Activated T-cell treated with anti-CD3 and anti-CD28 coated beads, Interleukin-2, amount 50 U/mL, for 72 hours (primary cell): ENCODE results near the gene SLC25A22. TPM values are rescaled to one million over a fixed set of nuclear protein-coding genes. Genes with fewer than 3 reads are reported as not detected.
A peak's percentile ranks its signal among the peaks of the same experiment; 100 is the strongest.

ENCODE experiments used
- ATAC-seq, 2 donors: fragments of 150-1000 bp; cut with Tn5 transposase; replicated peaks in 1 of 2; 2 replicates each; pipeline ENCODE4 v1.10.0; 2021; ENCODE audit warnings: moderate library complexity in 2 of 2, mild to moderate bottlenecking in 1 of 2
- DNase-seq, 2 donors: peaks; one replicate each; pipeline ENCODE4 v3.0.0; 2021 to 2022; ENCODE audit warnings: mixed read lengths in 1 of 2
- H3K27ac Mint-ChIP-seq: one replicate; pipeline ENCODE4 v1.8.0; 2022; ENCODE audit warnings: mild to moderate bottlenecking, moderate library complexity, mixed read lengths
- H3K27me3 Mint-ChIP-seq: one replicate; pipeline ENCODE4 v1.8.0; 2022; ENCODE audit warnings: low read depth, mixed read lengths
- H3K36me3 Mint-ChIP-seq, 2 donors: one replicate each; pipeline ENCODE4 v1.8.0; 2022; ENCODE audit warnings: mixed read lengths in 2 of 2, mild to moderate bottlenecking in 1 of 2; ENCODE audit not compliant: insufficient read depth in 2 of 2
- H3K4me1 Mint-ChIP-seq: one replicate; pipeline ENCODE4 v1.8.0; 2022; ENCODE audit warnings: low read depth, mixed read lengths
- H3K4me3 Mint-ChIP-seq, 2 donors: one replicate each; pipeline ENCODE4 v1.8.0; 2022; ENCODE audit warnings: mild to moderate bottlenecking in 2 of 2, mixed read lengths in 2 of 2, moderate library complexity in 2 of 2
- H3K9me3 Mint-ChIP-seq, 2 donors: one replicate each; pipeline ENCODE4 v1.8.0; 2022; ENCODE audit warnings: mixed read lengths in 2 of 2
- total RNA-seq, 2 donors: library from RNA; stranded (reverse); gene quantifications; one replicate each; pipeline ENCODE4 v1.2.3, GENCODE V29; 2022

The SLC25A22 gene
- total RNA-seq, 2 donors from 2014 or later: 30.8 to 40.2 TPM

DNA sequence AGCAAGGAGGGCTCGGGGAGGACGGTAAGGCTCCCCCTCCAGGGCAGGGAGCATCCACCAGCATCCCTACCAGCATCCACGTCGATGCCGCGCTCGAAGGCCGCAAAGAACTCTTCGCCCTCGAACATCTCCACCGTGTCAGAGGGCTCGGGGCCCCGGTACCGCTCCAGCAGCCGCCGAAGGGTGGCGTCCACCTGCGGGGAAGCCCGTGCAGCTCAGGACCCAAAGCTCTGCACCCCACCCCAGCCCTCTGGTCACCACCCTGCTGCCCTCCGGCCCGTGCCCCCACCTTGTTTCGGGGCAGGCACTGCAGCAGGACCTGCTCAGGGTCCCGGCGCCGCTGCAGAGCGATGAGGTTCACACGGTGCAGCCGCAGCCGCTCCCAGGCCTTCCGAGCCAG is 2.4 kb upstream of the SLC25A22 start:
- DNase-seq: no peak
- H3K4me3 Mint-ChIP-seq: no peak overlapping the region
- no peak overlapping the region for H3K27ac Mint-ChIP-seq
- no peak for ATAC-seq
- H3K27me3 Mint-ChIP-seq: no peaks in the 10 kb centered on the region
- H3K36me3 Mint-ChIP-seq: peaks cover 0 to 2% of the 10 kb centered on the region in 2 donors
- H3K9me3 Mint-ChIP-seq: no peaks in the 10 kb centered on the region
- H3K4me1 Mint-ChIP-seq: peaks cover 17% of the 10 kb centered on the region

- H3K4me3 Mint-ChIP-seq: no peak overlapping the region
- H3K9me3 Mint-ChIP-seq: no peaks in the 10 kb centered on the region
- ATAC-seq (no peak), DNase-seq (no peak)
- H3K4me1 Mint-ChIP-seq: peaks cover 17% of the 10 kb centered on the region
- no peak overlapping the region for H3K27ac Mint-ChIP-seq
- H3K36me3 Mint-ChIP-seq: peaks cover 0 to 2% of the 10 kb centered on the region in 2 donors
- H3K27me3 Mint-ChIP-seq: no peaks in the 10 kb centered on the region
These were observed 1.7 kb upstream of the SLC25A22 start for GRCh38 chr11:799641-800316.

DNA sequence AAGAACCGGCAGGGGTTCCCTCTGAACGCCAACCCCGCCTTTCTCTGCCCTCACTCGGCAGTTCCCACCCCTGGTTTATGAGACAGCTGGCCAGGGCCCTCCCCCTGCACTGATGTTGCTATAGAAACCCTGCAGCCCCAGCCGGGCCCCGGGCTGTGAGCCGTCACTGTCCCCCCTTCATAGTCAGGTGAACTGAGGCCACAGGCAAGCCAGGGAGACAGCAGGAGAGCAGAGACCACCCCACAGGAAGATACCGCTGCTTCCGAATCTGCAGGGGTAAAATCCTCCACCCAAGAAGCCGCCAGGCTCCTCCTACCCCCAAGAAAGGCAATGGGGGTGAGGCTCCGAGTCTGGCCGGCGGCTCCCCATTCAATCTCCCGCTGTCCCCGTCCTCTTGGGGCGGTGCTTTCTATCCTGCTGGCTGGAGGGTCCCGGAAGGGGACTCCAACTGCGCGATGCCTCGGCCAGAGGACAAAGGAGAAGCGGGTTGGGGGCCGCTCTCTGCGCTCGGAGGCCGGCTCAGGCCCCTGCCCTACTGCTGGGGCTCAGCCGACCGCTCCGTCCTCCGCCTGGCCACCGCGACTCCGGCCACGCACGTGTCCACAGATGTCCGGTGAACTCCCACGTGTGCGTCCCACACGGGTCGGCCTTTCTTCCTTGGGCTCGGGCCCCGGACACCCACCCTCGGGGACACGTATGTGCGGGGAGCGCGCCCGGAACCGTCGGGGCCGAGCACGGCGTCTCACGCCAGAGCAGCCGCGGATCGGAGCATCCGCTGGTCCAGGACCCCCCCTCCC is 587 bp downstream of the SLC25A22 start:
- Mint-ChIP-seq H3K27ac (peak overlapping the region; percentile 78), H3K9me3 (no peaks in the 10 kb centered on the region)

DNA sequence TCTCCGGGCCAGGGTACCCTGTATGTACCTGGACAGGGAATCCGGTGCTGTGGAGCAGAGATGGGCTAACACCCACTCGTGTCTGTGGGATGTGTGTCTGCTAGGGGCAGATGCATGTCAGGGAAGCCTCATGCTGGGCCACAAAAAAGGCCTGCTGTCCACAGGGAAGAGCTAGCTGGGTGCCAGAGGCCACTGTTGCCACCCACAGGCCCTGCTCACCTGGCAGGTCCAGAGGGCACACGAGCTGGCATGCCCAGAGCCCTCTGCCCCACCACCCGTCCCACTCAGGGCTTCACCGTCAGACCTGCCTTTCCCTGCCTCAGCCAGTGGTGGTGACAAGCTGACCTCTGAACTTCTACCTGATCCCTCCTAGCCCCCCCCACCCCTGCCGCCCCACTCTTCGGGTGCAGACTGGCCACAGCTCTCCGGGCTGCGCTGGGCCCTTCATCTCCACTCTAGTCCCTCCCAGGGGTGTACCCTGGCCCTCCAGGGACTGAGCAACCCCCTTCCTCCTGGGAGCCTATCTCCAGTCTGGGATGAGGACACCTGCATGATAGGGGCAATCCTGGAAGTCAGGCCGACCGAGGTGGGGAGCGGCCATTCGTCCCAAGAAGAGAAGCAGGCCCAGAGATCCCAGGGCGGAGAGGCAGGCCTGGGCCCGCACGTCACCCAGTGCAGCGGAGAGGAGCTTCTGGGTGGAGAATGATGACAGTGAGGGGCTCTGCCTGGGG is 1.4 kb downstream of the SLC25A22 start:
- Mint-ChIP-seq H3K36me3 (peaks cover 0 to 2% of the 10 kb centered on the region in 2 donors), H3K27me3 (no peaks in the 10 kb centered on the region)

More for the DNA sequence above, 587 bp downstream of the SLC25A22 start:
- DNase-seq (peak; percentile 78 to 83), ATAC-seq (peak; percentile 50 to 52)
- Mint-ChIP-seq H3K4me1 (peaks cover 17% of the 10 kb centered on the region), H3K36me3 (peaks cover 0 to 2% of the 10 kb centered on the region in 2 donors), H3K4me3 (peak overlapping the region; percentile 78 to 97), H3K27me3 (no peaks in the 10 kb centered on the region)

DNA sequence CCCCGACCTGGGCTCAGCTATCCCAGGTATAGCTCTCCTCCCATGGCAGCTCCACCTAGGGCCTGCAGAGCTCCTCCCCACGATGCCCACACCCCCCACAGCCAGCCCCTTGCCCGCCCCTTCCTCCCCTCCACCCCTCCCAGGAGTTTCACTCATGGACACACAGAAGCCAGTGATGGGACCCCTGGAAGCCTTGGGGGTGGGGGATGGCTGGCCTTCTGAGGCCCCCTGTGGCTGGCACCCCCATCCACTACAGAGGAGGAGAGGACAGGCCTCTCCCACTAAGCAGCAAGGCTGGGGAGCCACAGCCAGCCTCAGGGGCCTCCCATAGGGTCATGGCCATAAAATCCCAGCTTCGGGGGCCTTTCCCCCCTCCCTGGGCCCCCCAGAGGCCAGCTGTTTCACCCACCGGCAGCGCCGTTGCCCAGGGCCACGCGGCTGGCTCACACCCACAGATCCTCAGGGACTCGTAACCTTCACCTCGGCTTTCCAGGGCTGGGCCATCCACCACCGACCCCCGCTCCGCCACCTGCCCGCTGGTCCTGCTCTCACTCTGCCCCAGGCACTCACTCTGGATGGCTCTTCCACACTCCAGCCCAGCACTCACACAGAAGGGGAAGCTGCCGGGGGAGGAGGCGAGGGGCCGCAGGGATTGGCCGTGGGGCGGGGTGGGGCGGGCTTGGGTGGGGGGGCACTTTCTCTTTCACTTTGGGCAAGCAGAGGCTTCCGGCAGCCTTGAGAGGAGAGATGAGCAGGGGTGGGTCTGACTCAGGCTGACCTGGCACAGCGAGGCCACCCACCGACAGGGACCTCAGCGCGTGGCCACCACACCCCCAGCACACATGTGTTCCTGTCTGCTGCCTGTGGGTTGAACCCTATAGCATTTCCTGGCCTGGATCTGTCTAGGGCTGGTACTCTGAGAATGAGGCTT is 2.2 kb downstream of the SLC25A22 start:
- DNase-seq: peak; percentile 85 to 93
- ATAC-seq: peak; percentile 80 to 84
- no peaks in the 10 kb centered on the region for H3K27me3 Mint-ChIP-seq
- peak overlapping the region; percentile 79 for H3K27ac Mint-ChIP-seq
- peaks cover 0 to 1% of the 10 kb centered on the region in 2 donors for H3K36me3 Mint-ChIP-seq
- no peaks in the 10 kb centered on the region for H3K9me3 Mint-ChIP-seq
- H3K4me3 Mint-ChIP-seq: peak overlapping the region; percentile 78 to 97
- H3K4me1 Mint-ChIP-seq: peaks cover 17% of the 10 kb centered on the region

More for the DNA sequence above, 1.4 kb downstream of the SLC25A22 start:
- peak overlapping the region; percentile 78 for H3K27ac Mint-ChIP-seq
- peak overlapping the region; percentile 78 to 97 for H3K4me3 Mint-ChIP-seq
- no peaks in the 10 kb centered on the region for H3K9me3 Mint-ChIP-seq
- ATAC-seq (no peak), DNase-seq (no peak)
- peaks cover 17% of the 10 kb centered on the region for H3K4me1 Mint-ChIP-seq

DNA sequence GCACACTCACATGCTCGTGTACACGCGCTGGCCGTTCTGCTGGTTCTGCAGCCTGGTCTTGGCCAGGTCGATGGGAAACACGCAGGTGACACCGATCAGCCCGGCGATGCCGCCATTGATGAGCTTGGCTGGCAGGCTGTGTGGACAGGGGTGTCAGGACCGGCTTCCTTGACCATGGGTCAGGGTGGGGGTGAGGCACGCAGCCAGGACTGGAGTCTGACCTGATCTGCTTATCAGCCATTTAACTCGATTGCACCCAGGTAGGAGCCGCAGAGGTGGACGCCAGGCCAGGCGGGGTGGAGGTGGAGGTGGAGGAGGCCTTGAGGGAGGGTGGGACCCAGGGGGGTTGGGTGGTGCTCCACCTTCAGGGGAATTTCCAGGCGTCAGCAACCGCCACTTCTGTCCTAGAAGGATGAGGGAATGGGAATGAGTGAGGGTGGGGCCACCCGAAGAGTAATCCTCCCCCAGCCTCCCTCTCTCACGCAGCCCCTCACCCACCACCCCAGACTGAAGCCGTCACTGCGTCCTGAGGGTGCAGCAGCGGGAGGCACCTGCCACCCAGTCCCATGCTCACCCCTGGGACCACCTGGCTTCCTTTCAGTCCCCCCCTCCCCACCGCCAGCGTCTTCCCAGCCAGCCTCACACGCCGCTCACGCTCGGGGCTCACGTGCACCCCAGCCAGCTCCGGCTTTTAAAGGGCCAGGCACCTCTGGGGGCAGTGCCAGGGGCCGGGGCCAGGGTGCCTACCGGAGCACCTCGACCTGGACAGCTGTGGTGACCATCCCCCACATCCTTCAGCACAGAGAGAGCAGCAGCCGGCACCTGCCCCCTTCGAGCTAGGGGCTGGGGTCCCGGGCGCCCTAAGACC is 3.1 kb downstream of the SLC25A22 start:
- DNase-seq (no peak), ATAC-seq (no peak)
- Mint-ChIP-seq H3K27ac (peak overlapping the region; percentile 79), H3K27me3 (no peaks in the 10 kb centered on the region), H3K4me1 (peaks cover 17% of the 10 kb centered on the region), H3K4me3 (peak overlapping the region; percentile 78 to 97), H3K36me3 (peaks cover 0 to 1% of the 10 kb centered on the region in 2 donors), H3K9me3 (no peaks in the 10 kb centered on the region)

DNA sequence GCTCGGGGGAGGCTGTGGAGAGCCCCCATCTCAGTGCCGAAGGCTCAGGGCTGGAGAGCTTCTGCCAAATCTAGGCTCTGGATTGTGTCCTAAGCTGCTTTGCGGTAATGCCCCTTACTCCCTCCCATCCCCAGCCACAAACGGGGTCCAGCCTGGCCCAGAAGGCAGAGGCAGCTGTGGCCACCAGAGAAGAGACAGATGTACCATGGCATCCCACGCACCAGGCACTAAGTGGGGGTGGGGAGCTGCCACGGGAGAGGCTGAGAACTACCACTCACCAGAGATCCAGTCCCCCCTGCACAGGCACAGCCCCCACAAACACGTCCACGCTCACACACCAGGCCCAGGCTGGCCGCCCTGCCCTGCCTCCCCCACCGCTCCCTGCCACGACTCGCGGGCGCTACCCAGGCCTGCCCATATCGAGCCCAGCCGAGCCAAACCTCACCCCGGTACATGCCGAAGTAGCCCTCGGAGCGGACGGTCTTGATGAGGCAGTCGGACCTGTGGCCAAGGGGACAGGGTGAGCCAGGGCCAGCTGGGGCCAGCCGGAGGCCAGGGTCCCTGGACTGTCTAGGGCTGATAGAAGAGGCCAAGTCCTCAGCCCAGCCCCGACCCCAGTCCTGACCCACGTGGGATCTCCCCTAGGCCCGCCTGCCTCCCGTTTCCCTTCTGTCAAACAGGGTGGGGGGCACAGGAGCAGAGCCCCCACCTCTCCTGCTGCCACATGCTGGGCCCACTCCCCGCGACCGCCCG is 3.9 kb downstream of the SLC25A22 start:
- Mint-ChIP-seq H3K9me3 (no peaks in the 10 kb centered on the region), H3K4me1 (peaks cover 17% of the 10 kb centered on the region), H3K27me3 (no peaks in the 10 kb centered on the region), H3K4me3 (peak overlapping the region in 1 of 2 donors; percentile 20), H3K27ac (no peak overlapping the region), H3K36me3 (peaks cover 0 to 1% of the 10 kb centered on the region in 2 donors)
- ATAC-seq: no peak
- no peak for DNase-seq

GRCh38 chr11:793556-793955 is 4.5 kb downstream of the SLC25A22 start:
- H3K27me3 Mint-ChIP-seq: no peaks in the 10 kb centered on the region
- H3K27ac Mint-ChIP-seq: no peak overlapping the region
- H3K9me3 Mint-ChIP-seq: no peaks in the 10 kb centered on the region
- DNase-seq (no peak), ATAC-seq (no peak)
- H3K4me1 Mint-ChIP-seq: peaks cover 17% of the 10 kb centered on the region
- H3K36me3 Mint-ChIP-seq: peaks cover 0 to 1% of the 10 kb centered on the region in 2 donors
- H3K4me3 Mint-ChIP-seq: peak overlapping the region in 1 of 2 donors; percentile 20

GRCh38 chr11:792873-793272 is 5.2 kb downstream of the SLC25A22 start:
- Mint-ChIP-seq H3K4me3 (no peak overlapping the region), H3K9me3 (no peaks in the 10 kb centered on the region), H3K4me1 (peaks cover 17% of the 10 kb centered on the region), H3K27me3 (no peaks in the 10 kb centered on the region), H3K36me3 (peaks cover 0 to 1% of the 10 kb centered on the region in 2 donors), H3K27ac (no peak overlapping the region)
- DNase-seq (no peak), ATAC-seq (no peak)

GRCh38 chr11:792535-792821 is 5.6 kb downstream of the SLC25A22 start:
- Mint-ChIP-seq H3K27ac (no peak overlapping the region), H3K9me3 (no peaks in the 10 kb centered on the region), H3K4me1 (peaks cover 17% of the 10 kb centered on the region), H3K4me3 (no peak overlapping the region), H3K36me3 (peaks cover 0 to 1% of the 10 kb centered on the region in 2 donors), H3K27me3 (no peaks in the 10 kb centered on the region)
- DNase-seq (no peak), ATAC-seq (no peak)
